ENCODE data around the gene OR1L6.

GRCh38 chr9:122779181-122779580 lies 37.1 kb downstream of the OR1L6 start:
- TF ChIP-seq CEBPZ (IDR thresholded peaks at IDR 0.05; ENCODE audit: borderline replicate concordance, low read depth, low read length): no peak
- TF ChIP-seq HDGF (IDR thresholded peaks at IDR 0.05): no peak
- TF ChIP-seq BACH1 (tag; IDR thresholded peaks at IDR 0.05): no peak
- TF ChIP-seq, protein P1, sequence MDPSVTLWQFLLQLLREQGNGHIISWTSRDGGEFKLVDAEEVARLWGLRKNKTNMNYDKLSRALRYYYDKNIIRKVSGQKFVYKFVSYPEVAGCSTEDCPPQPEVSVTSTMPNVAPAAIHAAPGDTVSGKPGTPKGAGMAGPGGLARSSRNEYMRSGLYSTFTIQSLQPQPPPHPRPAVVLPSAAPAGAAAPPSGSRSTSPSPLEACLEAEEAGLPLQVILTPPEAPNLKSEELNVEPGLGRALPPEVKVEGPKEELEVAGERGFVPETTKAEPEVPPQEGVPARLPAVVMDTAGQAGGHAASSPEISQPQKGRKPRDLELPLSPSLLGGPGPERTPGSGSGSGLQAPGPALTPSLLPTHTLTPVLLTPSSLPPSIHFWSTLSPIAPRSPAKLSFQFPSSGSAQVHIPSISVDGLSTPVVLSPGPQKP (CRISPR knock-in tag; IDR thresholded peaks at IDR 0.05): no peak
- TF ChIP-seq HNRNPL (IDR thresholded peaks at IDR 0.05; ENCODE audit: low read depth, low read length): no peak
- no peak for TF ChIP-seq EP300 (IDR thresholded peaks at IDR 0.05; ENCODE audit: low read length)

Data from K562 (cell line).